K562 (cell line): ENCODE measurements around the gene IFNAR2. TPM values are rescaled to one million over a fixed set of nuclear protein-coding genes. Genes with fewer than 3 reads are reported as not detected.

Experiments used
- ATAC-seq: fragments of 200-7000 bp; cut with Tn5 transposase; 3 replicates; pipeline ENCODE4 v1.9.1; 2020; ENCODE audit warnings: moderate library complexity
- BruUV-seq: library from RNA; stranded (reverse); fragments of 400-500 nt; replicated peaks from 2 replicates; lab custom pipeline; 2021; lab: Mats Ljungman, UMichigan
- CTCF ChIA-PET: fragments of 300-600 bp; formaldehyde crosslinking; extraction: SDS; loops from one replicate; lab custom pipeline; 2021; ENCODE audit warnings: low intra/inter-chr PET ratio; lab: Yijun Ruan, JAX
- POLR2A ChIA-PET: fragments of 300-600, 350-650 bp; sonication (Branson Sonifier 250); formaldehyde crosslinking; extraction: SDS; loops from one replicate; lab custom pipeline; 2021; ENCODE audit warnings: antibody characterized with exemption, inconsistent platforms; lab: Yijun Ruan, JAX
- DNase-seq, 4 experiments: peaks; one replicate each; pipeline versions ENCODE4 v3.0.0 to v3.0.0-alpha.2; 2011 to 2018; ENCODE audit warnings: low spot score in 3 of 4, mixed read lengths in 3 of 4; ENCODE audit errors: extremely low read depth in 1 of 4
- FAIRE-seq: peaks from 2 replicates; lab custom pipeline; 2011; peaks lifted over from hg19 to GRCh38; lab: Jason Lieb, UNC
- H2AFZ ChIP-seq: 2 replicates; pipeline ENCODE4 v1.6.0; 2011; ENCODE audit warnings: low read depth, low read length, control low read depth, inconsistent platforms
- H3K27ac ChIP-seq: fragments of 200-600 bp; 3 replicates; pipeline ENCODE4 v1.8.0; 2011; ENCODE audit warnings: low read depth, mild to moderate bottlenecking, control low read depth, inconsistent platforms, low read length, moderate library complexity, mixed read lengths; ENCODE audit errors: extremely low read depth
- H3K27me3 ChIP-seq, 2 experiments: fragments of 300-600 bp in 1 of 2; 2 replicates in 1 of 2; 3 replicates in 1 of 2; pipeline versions ENCODE4 v1.6.0 to v1.8.0; 2011; ENCODE audit warnings: inconsistent platforms in 2 of 2, low read length in 2 of 2, mild to moderate bottlenecking in 1 of 2, mixed read lengths in 1 of 2, moderate library complexity in 1 of 2; ENCODE audit not compliant: control insufficient read depth in 2 of 2, insufficient read depth in 2 of 2
- H3K36me3 ChIP-seq: fragments of 300-600 bp; 3 replicates; pipeline ENCODE4 v1.8.0; 2011; ENCODE audit warnings: mild to moderate bottlenecking, low read length, inconsistent platforms; ENCODE audit not compliant: control insufficient read depth, insufficient read depth
- H3K4me1 ChIP-seq, 2 experiments: fragments of 200-600 bp in 1 of 2; replicated peaks in 1 of 2; 2 replicates in 1 of 2; 3 replicates in 1 of 2; pipeline versions ENCODE4 v1.5.1 to v1.8.0; 2011; ENCODE audit warnings: inconsistent platforms in 2 of 2, low read length in 2 of 2, mild to moderate bottlenecking in 1 of 2, mixed read lengths in 1 of 2, moderate library complexity in 1 of 2; ENCODE audit not compliant: control insufficient read depth in 2 of 2, insufficient read depth in 2 of 2
- H3K4me2 ChIP-seq: 2 replicates; pipeline ENCODE4 v1.6.1; 2011; ENCODE audit warnings: low read length, control low read depth, inconsistent platforms, mixed read lengths; ENCODE audit not compliant: insufficient read depth
- H3K4me3 ChIP-seq: fragments of 200-600 bp; sonication (generic), shearing (Covaris generic); 2 replicates; pipeline ENCODE4 v1.5.1; 2016; ENCODE audit warnings: control low read depth, inconsistent platforms
- H3K79me2 ChIP-seq: fragments of 200-600 bp; 3 replicates; pipeline ENCODE4 v1.8.0; 2011; ENCODE audit warnings: low read length, inconsistent platforms; ENCODE audit not compliant: control insufficient read depth, insufficient read depth
- H3K9ac ChIP-seq, 2 experiments: 2 replicates each; pipeline versions ENCODE4 v1.6.0 to v1.6.1; 2011; ENCODE audit warnings: low read depth in 2 of 2, low read length in 2 of 2, control low read depth in 1 of 2, inconsistent platforms in 1 of 2, mild to moderate bottlenecking in 1 of 2, mixed read lengths in 1 of 2; ENCODE audit not compliant: insufficient read depth in 1 of 2
- H3K9me1 ChIP-seq: one replicate; pipeline ENCODE4 v1.6.0; 2011; ENCODE audit warnings: inconsistent platforms, mild to moderate bottlenecking, low read length, moderate library complexity; ENCODE audit not compliant: control insufficient read depth, insufficient read depth
- H3K9me3 ChIP-seq: replicated peaks from 2 replicates; pipeline ENCODE4 v1.5.1; 2011; ENCODE audit warnings: low read depth, low read length, inconsistent platforms; ENCODE audit not compliant: control insufficient read depth, insufficient read depth
- H4K20me1 ChIP-seq: replicated peaks from 2 replicates; pipeline ENCODE4 v1.6.1; 2011; ENCODE audit warnings: low read length, inconsistent platforms, mixed read lengths; ENCODE audit not compliant: control insufficient read depth, insufficient read depth
- PKNOX1 ChIP-seq: fragments of 450-650 bp; IDR thresholded peaks from 2 replicates; pipeline ENCODE4 v1.6.1; 2016
- WGBS: fragments of 100-300 bp; shearing (Covaris generic); methylation state at CpG from one replicate; pipeline ENCODE4 v1.1.6; 2016; ENCODE audit warnings: low coverage, mixed read lengths; ENCODE audit not compliant: insufficient coverage; ENCODE audit errors: missing lambda C conversion rate; 5-methylcytosine and 5-hydroxymethylcytosine counted together
- in situ Hi-C: fragments of 300-500 bp; cut with MboI; formaldehyde crosslinking; loops from 4 replicates; pipeline ENCODE4 v1.15.0; 2018; ENCODE audit warnings: inconsistent platforms, mixed read lengths
- intact Hi-C: fragments of 100-400 bp; cut with micrococcal nuclease; formaldehyde crosslinking; loops from 2 replicates; pipeline ENCODE4 v1.14.2; 2022
- polyA plus RNA-seq, 8 experiments: library from polyadenylated mRNA; depleted of rRNA in 4 of 8; stranded (reverse) in 5 of 8; unstranded in 3 of 8; fragments of >200 nt; fragmentation: Nextera tagmentation in 2 of 8; fragmentation: Illumina TruSeq in 1 of 8; extraction: Ambion mirVana in 2 of 8; extraction: Trizol in 1 of 8; gene quantifications; 2 replicates each; pipeline versions ENCODE4 v1.2.1 to v1.2.3, GENCODE V29; 2011 to 2014; ENCODE audit warnings: inconsistent platforms in 1 of 8, missing spikeins in 1 of 8
- total RNA-seq, 7 experiments: library from RNA; depleted of rRNA in 6 of 7; stranded (reverse); fragments of >200 nt in 6 of 7; fragmentation: Illumina TruSeq in 2 of 7; extraction: Trizol in 2 of 7; gene quantifications; 2 replicates each; pipeline versions ENCODE4 v1.2.1 to v1.2.3, GENCODE V29; 2011 to 2021; ENCODE audit warnings: low replicate concordance in 1 of 7
- TF ChIP-seq, protein P1 (sequence below), 2 experiments: fragments of 450-650 bp; IDR thresholded peaks; 2 replicates each; pipeline ENCODE4 v1.6.1; 2018; ENCODE audit warnings: mild to moderate bottlenecking in 2 of 2, low read depth in 1 of 2; ENCODE audit not compliant: partially characterized antibody in 2 of 2

Gene IFNAR2
- total and polyA plus RNA-seq, 9 of the 15 experiments (the other 6 are each of a cell fraction or from before 2014, with no cell fraction given), result 1.7 to 48.3 (median 8.4) TPM

GRCh38 chr21:33217138-33217520 lies 12.6 kb upstream of the IFNAR2 start:
- Histone ChIP-seq H3K9ac (no peak overlapping the region), H3K27ac (no peak overlapping the region), H3K4me2 (no peak overlapping the region), H3K9me1 (no peaks in the 10 kb centered on the region), H4K20me1 (no peaks in the 10 kb centered on the region), H3K4me1 (peaks cover 19 to 32% of the 10 kb centered on the region in 2 experiments; a peak in 4 of 5 replicates), H3K4me3 (no peak overlapping the region), H3K27me3 (no peaks in the 10 kb centered on the region), H3K36me3 (no peaks in the 10 kb centered on the region), H2AFZ (no peak overlapping the region; the same call in none of the 2 replicates), H3K79me2 (no peaks in the 10 kb centered on the region), H3K9me3 (no peaks in the 10 kb centered on the region)
- ATAC-seq (no peak), DNase-seq (no peak), FAIRE-seq (no peak)
- intact Hi-C loops (no loop called here), in situ Hi-C loops (no loop called here)
- CTCF ChIA-PET, result no interaction called here
- BruUV-seq, result no TSS peak
- POLR2A ChIA-PET, result interaction anchor here (0.6 to 0.7 kb wide), 3 partner anchors 181 to 1943 kb away, joined by 3 read pairs; no protein-coding TSS in a partner anchor
- peak; percentile 55 for TF ChIP-seq PKNOX1
- TF ChIP-seq, protein P1, sequence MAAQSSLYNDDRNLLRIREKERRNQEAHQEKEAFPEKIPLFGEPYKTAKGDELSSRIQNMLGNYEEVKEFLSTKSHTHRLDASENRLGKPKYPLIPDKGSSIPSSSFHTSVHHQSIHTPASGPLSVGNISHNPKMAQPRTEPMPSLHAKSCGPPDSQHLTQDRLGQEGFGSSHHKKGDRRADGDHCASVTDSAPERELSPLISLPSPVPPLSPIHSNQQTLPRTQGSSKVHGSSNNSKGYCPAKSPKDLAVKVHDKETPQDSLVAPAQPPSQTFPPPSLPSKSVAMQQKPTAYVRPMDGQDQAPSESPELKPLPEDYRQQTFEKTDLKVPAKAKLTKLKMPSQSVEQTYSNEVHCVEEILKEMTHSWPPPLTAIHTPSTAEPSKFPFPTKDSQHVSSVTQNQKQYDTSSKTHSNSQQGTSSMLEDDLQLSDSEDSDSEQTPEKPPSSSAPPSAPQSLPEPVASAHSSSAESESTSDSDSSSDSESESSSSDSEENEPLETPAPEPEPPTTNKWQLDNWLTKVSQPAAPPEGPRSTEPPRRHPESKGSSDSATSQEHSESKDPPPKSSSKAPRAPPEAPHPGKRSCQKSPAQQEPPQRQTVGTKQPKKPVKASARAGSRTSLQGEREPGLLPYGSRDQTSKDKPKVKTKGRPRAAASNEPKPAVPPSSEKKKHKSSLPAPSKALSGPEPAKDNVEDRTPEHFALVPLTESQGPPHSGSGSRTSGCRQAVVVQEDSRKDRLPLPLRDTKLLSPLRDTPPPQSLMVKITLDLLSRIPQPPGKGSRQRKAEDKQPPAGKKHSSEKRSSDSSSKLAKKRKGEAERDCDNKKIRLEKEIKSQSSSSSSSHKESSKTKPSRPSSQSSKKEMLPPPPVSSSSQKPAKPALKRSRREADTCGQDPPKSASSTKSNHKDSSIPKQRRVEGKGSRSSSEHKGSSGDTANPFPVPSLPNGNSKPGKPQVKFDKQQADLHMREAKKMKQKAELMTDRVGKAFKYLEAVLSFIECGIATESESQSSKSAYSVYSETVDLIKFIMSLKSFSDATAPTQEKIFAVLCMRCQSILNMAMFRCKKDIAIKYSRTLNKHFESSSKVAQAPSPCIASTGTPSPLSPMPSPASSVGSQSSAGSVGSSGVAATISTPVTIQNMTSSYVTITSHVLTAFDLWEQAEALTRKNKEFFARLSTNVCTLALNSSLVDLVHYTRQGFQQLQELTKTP (IDR thresholded peaks at IDR 0.05; ENCODE audit: low read depth in 1 of 2, partially characterized antibody in 2 of 2), result no peak
- 35% methylated on average over 2 of the region's 2 CpGs for WGBS
